NCI-H446 treated with DMSO at 0.1 percent for 48 hours (cell line): ENCODE results near the gene PHLDB1.
"Not testable (repeated sequence)": the region's sequence is repeated elsewhere in the genome, so short reads cannot be mapped to it uniquely, and the experiment has no call there.

Source experiments
- DNase-seq: peaks from one replicate; lab custom pipeline; 2025; lab: John Stamatoyannopoulos, UW

The PHLDB1 gene

GRCh38 chr11:118659314-118659952 lies 52.0 kb downstream of the PHLDB1 start:
- peak; percentile 47 for DNase-seq

- DNase-seq = no peak
These were observed 52.7 kb downstream of the PHLDB1 start for GRCh38 chr11:118659953-118660680.

GRCh38 chr11:118660681-118661424 lies 53.4 kb downstream of the PHLDB1 start:
- DNase-seq = no peak

- no peak for DNase-seq
These were observed 54.2 kb downstream of the PHLDB1 start for GRCh38 chr11:118661425-118662301.

GRCh38 chr11:118662401-118663271 lies 55.2 kb downstream of the PHLDB1 start:
- DNase-seq = no peak

- no peak for DNase-seq
These were observed 56.0 kb downstream of the PHLDB1 start for GRCh38 chr11:118663381-118663780.

- no peak for DNase-seq
These were observed 56.5 kb downstream of the PHLDB1 start for GRCh38 chr11:118663902-118664301.

GRCh38 chr11:118666371-118666770 lies 59.0 kb downstream of the PHLDB1 start:
- no peak for DNase-seq

- DNase-seq = no peak
These were observed 62.6 kb downstream of the PHLDB1 start for GRCh38 chr11:118670063-118670462.

- DNase-seq = no peak
These were observed 63.8 kb downstream of the PHLDB1 start for GRCh38 chr11:118671254-118671653.

GRCh38 chr11:118672846-118673245 lies 65.4 kb downstream of the PHLDB1 start:
- no peak for DNase-seq

- no peak for DNase-seq
These were observed 66.1 kb downstream of the PHLDB1 start for GRCh38 chr11:118673361-118674081.

- no peak for DNase-seq
These were observed 66.6 kb downstream of the PHLDB1 start for GRCh38 chr11:118674082-118674435.

- DNase-seq = no peak
These were observed 70.6 kb downstream of the PHLDB1 start for GRCh38 chr11:118677977-118678376.

- not testable (repeated sequence) for DNase-seq
These were observed 71.5 kb downstream of the PHLDB1 start for GRCh38 chr11:118678908-118679307.

- DNase-seq = no peak
These were observed 72.1 kb downstream of the PHLDB1 start, which contains the start of gene TREH for GRCh38 chr11:118679483-118679882. TREH (minus strand) TSS chr11:118679650; CDS start chr11:118679627, 23 bp downstream.

GRCh38 chr11:118682372-118682771 lies 75.0 kb downstream of the PHLDB1 start:
- DNase-seq = no peak

- not testable (repeated sequence) for DNase-seq
These were observed 75.5 kb downstream of the PHLDB1 start for GRCh38 chr11:118682939-118683338.

GRCh38 chr11:118684187-118684586 lies 76.8 kb downstream of the PHLDB1 start:
- no peak for DNase-seq

- DNase-seq = no peak
These were observed 80.5 kb downstream of the PHLDB1 start for GRCh38 chr11:118687906-118688305.
